A673 (cell line): ENCODE measurements around the gene SLC7A1. TPM values are rescaled to one million over a fixed set of nuclear protein-coding genes. Genes with fewer than 3 reads are reported as not detected.

Experiments used
- BruUV-seq: library from RNA; stranded (reverse); fragments of 400-500 nt; replicated peaks from 2 replicates; lab custom pipeline; 2021; lab: Mats Ljungman, UMichigan
- CTCF ChIA-PET: fragments of 300-600 bp; sonication (Branson Sonifier 250); formaldehyde crosslinking; loops from one replicate; lab custom pipeline; 2022; ENCODE audit warnings: antibody characterized with exemption; lab: Charles Lee
- POLR2A ChIA-PET: fragments of 300-600 bp; sonication (Branson Sonifier 250); formaldehyde crosslinking; loops from one replicate; lab custom pipeline; 2022; ENCODE audit warnings: antibody characterized with exemption; ENCODE audit not compliant: low non-redundant PET; lab: Charles Lee
- DNase-seq: peaks from one replicate; pipeline ENCODE4 v3.0.0-alpha.2; 2015; ENCODE audit warnings: low spot score
- H3K27ac ChIP-seq: fragments of 200-600 bp; sonication (generic); 2 replicates; pipeline ENCODE4 v1.5.1; 2016; ENCODE audit warnings: mixed run types, low read depth, mild to moderate bottlenecking, mixed read lengths, antibody characterized with exemption, low read length; ENCODE audit not compliant: poor library complexity, severe bottlenecking
- H3K27me3 ChIP-seq: fragments of 200-600 bp; sonication (generic); replicated peaks from 2 replicates; pipeline ENCODE4 v1.6.1; 2017; ENCODE audit warnings: mixed run types, low read depth, mild to moderate bottlenecking, mixed read lengths, antibody characterized with exemption, low read length; ENCODE audit not compliant: insufficient read depth, poor library complexity
- H3K36me3 ChIP-seq: fragments of 200-600 bp; sonication (generic); 2 replicates; pipeline ENCODE4 v1.6.1; 2016; ENCODE audit warnings: mixed run types, mild to moderate bottlenecking, mixed read lengths, antibody characterized with exemption, low read length; ENCODE audit not compliant: insufficient read depth, poor library complexity, severe bottlenecking
- H3K4me1 ChIP-seq: fragments of 200-600 bp; sonication (generic); 2 replicates; pipeline ENCODE4 v1.6.1; 2017; ENCODE audit warnings: mixed run types, mild to moderate bottlenecking, mixed read lengths, antibody characterized with exemption, low read length; ENCODE audit not compliant: insufficient read depth, poor library complexity, severe bottlenecking
- H3K4me3 ChIP-seq: fragments of 200-600 bp; sonication (generic); 2 replicates; pipeline ENCODE4 v1.5.1; 2016; ENCODE audit warnings: low read depth, mixed run types, mild to moderate bottlenecking, mixed read lengths, low read length; ENCODE audit not compliant: poor library complexity, severe bottlenecking
- H3K9me3 ChIP-seq: fragments of 200-600 bp; sonication (generic); 2 replicates; pipeline ENCODE4 v1.6.1; 2016; ENCODE audit warnings: mixed run types, low read depth, mild to moderate bottlenecking, mixed read lengths, antibody characterized with exemption, low read length; ENCODE audit not compliant: poor library complexity, severe bottlenecking
- EZH2 ChIP-seq: fragments of 200-600 bp; sonication (generic); IDR thresholded peaks from 2 replicates; pipeline ENCODE4 v1.6.1; 2017; ENCODE audit warnings: borderline replicate concordance, low read depth, mild to moderate bottlenecking, mixed read lengths, antibody characterized with exemption, low read length; ENCODE audit not compliant: poor library complexity, severe bottlenecking
- intact Hi-C: fragments of 100-400 bp; cut with micrococcal nuclease; formaldehyde crosslinking; loops from one replicate; pipeline ENCODE4 v1.10.0; 2022; ENCODE audit not compliant: unreplicated experiment
- total RNA-seq: library from RNA; stranded (reverse); gene quantifications from 2 replicates; pipeline ENCODE4 v1.2.3, GENCODE V29; 2021
- TF ChIP-seq, protein P1 (sequence below): fragments of 300-800, 200-600 bp; sonication (generic); conservative IDR thresholded peaks from 2 replicates; pipeline ENCODE4 v1.5.1; 2017; ENCODE audit warnings: low read depth, mild to moderate bottlenecking, antibody characterized with exemption, low read length, moderate library complexity, mixed read lengths

Gene SLC7A1
- total RNA-seq, 1 experiment from 2014 or later: 81.6 TPM

GRCh38 chr13:29594303-29594709 is 1.2 kb downstream of the SLC7A1 start:
- Histone ChIP-seq H3K36me3 (no peaks in the 10 kb centered on the region), H3K9me3 (no peaks in the 10 kb centered on the region), H3K27me3 (no peaks in the 10 kb centered on the region), H3K4me1 (peaks cover 16% of the 10 kb centered on the region), H3K4me3 (peak overlapping the region; percentile 93), H3K27ac (peak overlapping the region; percentile 98)
- no TSS peak for BruUV-seq
- CTCF ChIA-PET: no interaction called here
- intact Hi-C loops: no loop called here
- TF ChIP-seq, protein P1, sequence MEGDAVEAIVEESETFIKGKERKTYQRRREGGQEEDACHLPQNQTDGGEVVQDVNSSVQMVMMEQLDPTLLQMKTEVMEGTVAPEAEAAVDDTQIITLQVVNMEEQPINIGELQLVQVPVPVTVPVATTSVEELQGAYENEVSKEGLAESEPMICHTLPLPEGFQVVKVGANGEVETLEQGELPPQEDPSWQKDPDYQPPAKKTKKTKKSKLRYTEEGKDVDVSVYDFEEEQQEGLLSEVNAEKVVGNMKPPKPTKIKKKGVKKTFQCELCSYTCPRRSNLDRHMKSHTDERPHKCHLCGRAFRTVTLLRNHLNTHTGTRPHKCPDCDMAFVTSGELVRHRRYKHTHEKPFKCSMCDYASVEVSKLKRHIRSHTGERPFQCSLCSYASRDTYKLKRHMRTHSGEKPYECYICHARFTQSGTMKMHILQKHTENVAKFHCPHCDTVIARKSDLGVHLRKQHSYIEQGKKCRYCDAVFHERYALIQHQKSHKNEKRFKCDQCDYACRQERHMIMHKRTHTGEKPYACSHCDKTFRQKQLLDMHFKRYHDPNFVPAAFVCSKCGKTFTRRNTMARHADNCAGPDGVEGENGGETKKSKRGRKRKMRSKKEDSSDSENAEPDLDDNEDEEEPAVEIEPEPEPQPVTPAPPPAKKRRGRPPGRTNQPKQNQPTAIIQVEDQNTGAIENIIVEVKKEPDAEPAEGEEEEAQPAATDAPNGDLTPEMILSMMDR: no peak
- no peak for TF ChIP-seq EZH2
- POLR2A ChIA-PET: no interaction called here
- DNase-seq: peak; percentile 43

- Histone ChIP-seq H3K36me3 (no peaks in the 10 kb centered on the region), H3K9me3 (no peaks in the 10 kb centered on the region), H3K27ac (peak overlapping the region; percentile 98), H3K4me3 (peak overlapping the region; percentile 93), H3K27me3 (no peaks in the 10 kb centered on the region), H3K4me1 (peaks cover 16% of the 10 kb centered on the region)
- POLR2A ChIA-PET: no interaction called here
- intact Hi-C loops: no loop called here
- CTCF ChIA-PET: no interaction called here
- TSS peak; percentile 55 for BruUV-seq
- TF ChIP-seq, protein P1: no peak
- TF ChIP-seq EZH2: no peak
- DNase-seq: no peak
These were observed 1.7 kb downstream of the SLC7A1 start for GRCh38 chr13:29593605-29594297.

GRCh38 chr13:29591310-29591709 is 4.2 kb downstream of the SLC7A1 start:
- intact Hi-C loops: no loop called here
- ChIA-PET POLR2A (no interaction called here), CTCF (no interaction called here)
- no peak overlapping the region for H3K4me3 ChIP-seq
- peaks cover 16% of the 10 kb centered on the region for H3K4me1 ChIP-seq
- no peak overlapping the region for H3K27ac ChIP-seq
- H3K27me3 ChIP-seq: no peaks in the 10 kb centered on the region
- no peak for DNase-seq
- BruUV-seq: no TSS peak
- H3K9me3 ChIP-seq: no peaks in the 10 kb centered on the region
- no peak for TF ChIP-seq EZH2
- TF ChIP-seq, protein P1: no peak
- H3K36me3 ChIP-seq: no peaks in the 10 kb centered on the region
